Measurements from ENCODE around the gene VAMP4. TPM values are rescaled to one million over a fixed set of nuclear protein-coding genes. Genes with fewer than 3 reads are reported as not detected.

VAMP4 gene
- total RNA-seq, 1 experiment from 2014 or later: 4.2 TPM

- Histone ChIP-seq H3K23me2 (ENCODE audit: insufficient read length, low read depth, low read length, poor library complexity, severe bottlenecking) (no peaks in the 10 kb centered on the region), H2BK120ac (ENCODE audit: low read depth, low read length, poor library complexity, severe bottlenecking) (no peak overlapping the region), H3K14ac (ENCODE audit: insufficient read depth, low read length) (no peak overlapping the region), H3K23ac (ENCODE audit: insufficient read length, low read depth, low read length) (no peak overlapping the region), H3K27ac (ENCODE audit: insufficient read length, low read depth, low read length) (no peak overlapping the region), H2BK5ac (ENCODE audit: insufficient read length, low read length) (no peak overlapping the region), H3K9ac (ENCODE audit: extremely low read depth, insufficient read length, low read length) (no peak overlapping the region), H2AFZ (ENCODE audit: low read length) (no peak overlapping the region), H3K4me2 (ENCODE audit: insufficient read depth, insufficient read length, low read length) (no peak overlapping the region), H4K5ac (ENCODE audit: insufficient read length, low read depth, low read length) (no peak overlapping the region), H4K8ac (replicated peaks; ENCODE audit: insufficient read length, low read depth, low read length) (no peak overlapping the region), H3K27me3 (ENCODE audit: insufficient read depth, low read length) (no peaks in the 10 kb centered on the region), H3K79me1 (ENCODE audit: insufficient read depth, low read depth, low read length, poor library complexity, severe bottlenecking) (no peaks in the 10 kb centered on the region), H4K91ac (ENCODE audit: insufficient read length, low read depth, low read length) (no peak overlapping the region), H2BK15ac (ENCODE audit: low read depth, low read length) (no peak overlapping the region), H4K20me1 (ENCODE audit: control insufficient read depth, insufficient read depth, insufficient read length) (no peaks in the 10 kb centered on the region), H2AK5ac (ENCODE audit: insufficient read length, low read length) (no peak overlapping the region), H3T11ph (ENCODE audit: low read length) (no peak overlapping the region), H3K56ac (ENCODE audit: insufficient read length, low read depth, low read length) (no peak overlapping the region), H2BK20ac (ENCODE audit: low read depth, low read length, poor library complexity, severe bottlenecking) (no peak overlapping the region), H3K79me2 (ENCODE audit: insufficient read depth, low read length) (no peaks in the 10 kb centered on the region), H3K4me1 (ENCODE audit: insufficient read depth, low read length) (no peaks in the 10 kb centered on the region), H3K18ac (ENCODE audit: insufficient read length, low read depth, low read length) (no peak overlapping the region), H3K4ac (ENCODE audit: low read depth, low read length) (no peak overlapping the region), H3K9me3 (ENCODE audit: control insufficient read depth, low read depth, low read length) (no peaks in the 10 kb centered on the region), H2BK12ac (ENCODE audit: insufficient read length, low read depth, low read length) (no peak overlapping the region)
- H3K27ac Mint-ChIP-seq: no peak overlapping the region
- WGBS (ENCODE audit: extremely low coverage, insufficient read length, low lambda C conversion rate): no CpG with 5 or more reads among the region's 1 CpG
- H3K4me1 Mint-ChIP-seq: no peaks in the 10 kb centered on the region
- no peak for DNase-seq
- H3K4me3 Mint-ChIP-seq: no peak overlapping the region
- H3K36me3 Mint-ChIP-seq (ENCODE audit: insufficient read depth in 1 of 3, low read depth in 3 of 3): no peaks in the 10 kb centered on the region
- TF ChIP-seq, protein P1, sequence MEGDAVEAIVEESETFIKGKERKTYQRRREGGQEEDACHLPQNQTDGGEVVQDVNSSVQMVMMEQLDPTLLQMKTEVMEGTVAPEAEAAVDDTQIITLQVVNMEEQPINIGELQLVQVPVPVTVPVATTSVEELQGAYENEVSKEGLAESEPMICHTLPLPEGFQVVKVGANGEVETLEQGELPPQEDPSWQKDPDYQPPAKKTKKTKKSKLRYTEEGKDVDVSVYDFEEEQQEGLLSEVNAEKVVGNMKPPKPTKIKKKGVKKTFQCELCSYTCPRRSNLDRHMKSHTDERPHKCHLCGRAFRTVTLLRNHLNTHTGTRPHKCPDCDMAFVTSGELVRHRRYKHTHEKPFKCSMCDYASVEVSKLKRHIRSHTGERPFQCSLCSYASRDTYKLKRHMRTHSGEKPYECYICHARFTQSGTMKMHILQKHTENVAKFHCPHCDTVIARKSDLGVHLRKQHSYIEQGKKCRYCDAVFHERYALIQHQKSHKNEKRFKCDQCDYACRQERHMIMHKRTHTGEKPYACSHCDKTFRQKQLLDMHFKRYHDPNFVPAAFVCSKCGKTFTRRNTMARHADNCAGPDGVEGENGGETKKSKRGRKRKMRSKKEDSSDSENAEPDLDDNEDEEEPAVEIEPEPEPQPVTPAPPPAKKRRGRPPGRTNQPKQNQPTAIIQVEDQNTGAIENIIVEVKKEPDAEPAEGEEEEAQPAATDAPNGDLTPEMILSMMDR (conservative IDR thresholded peaks at IDR 0.05): no peak
- no peaks in the 10 kb centered on the region for H3K9me3 Mint-ChIP-seq
- no peaks in the 10 kb centered on the region for H3K27me3 Mint-ChIP-seq (ENCODE audit: low read depth)
These were observed 29.5 kb downstream of the VAMP4 start for GRCh38 chr1:171712341-171712740.
